Activated CD4-positive, alpha-beta T cell treated with anti-CD3 and anti-CD28 coated beads for 36 hours (primary cell): Measurements from ENCODE around the gene ZNF334. TPM values are rescaled to one million over a fixed set of nuclear protein-coding genes. Genes with fewer than 3 reads are reported as not detected.

ENCODE experiments used
- ATAC-seq: fragments of 200-7000 bp; cut with Tn5 transposase; one replicate; pipeline ENCODE4 v1.10.0; 2021; ENCODE audit warnings: mild to moderate bottlenecking, moderate library complexity
- CTCF ChIA-PET: fragments of 350-600 bp; sonication (Branson Sonifier 250); formaldehyde crosslinking; loops from one replicate; lab custom pipeline; 2021; ENCODE audit warnings: antibody characterized with exemption; lab: Charles Lee
- POLR2A ChIA-PET: fragments of 350-600 bp; sonication (Branson Sonifier 250); formaldehyde crosslinking; loops from one replicate; lab custom pipeline; 2021; ENCODE audit warnings: antibody characterized with exemption, inconsistent platforms; lab: Charles Lee
- DNase-seq: peaks from one replicate; pipeline ENCODE4 v3.0.0-alpha.2; 2020
- H3K27ac Mint-ChIP-seq: one replicate; pipeline ENCODE4 v1.8.0; 2021; ENCODE audit warnings: mixed read lengths
- H3K27me3 Mint-ChIP-seq: one replicate; pipeline ENCODE4 v1.8.0; 2021; ENCODE audit warnings: mixed read lengths
- H3K36me3 Mint-ChIP-seq: one replicate; pipeline ENCODE4 v1.8.0; 2021; ENCODE audit warnings: low read depth, mixed read lengths
- H3K4me1 Mint-ChIP-seq: one replicate; pipeline ENCODE4 v1.8.0; 2021; ENCODE audit warnings: mixed read lengths
- H3K4me3 Mint-ChIP-seq: one replicate; pipeline ENCODE4 v1.8.0; 2021; ENCODE audit warnings: mild to moderate bottlenecking, moderate library complexity, mixed read lengths
- H3K9me3 Mint-ChIP-seq: one replicate; pipeline ENCODE4 v1.8.0; 2021; ENCODE audit warnings: low read depth, mixed read lengths
- intact Hi-C, 2 experiments: fragments of 100-400 bp; cut with DNase I in 1 of 2; cut with micrococcal nuclease in 1 of 2; formaldehyde crosslinking; loops; one replicate each; pipeline versions ENCODE4 v1.14.2 to v1.15.1; 2022 to 2024; cut with DNase I, micrococcal nuclease
- total RNA-seq, 2 experiments: library from RNA; stranded (reverse); gene quantifications; one replicate each; pipeline ENCODE4 v1.2.3, GENCODE V29; 2021

ZNF334 gene
- total RNA-seq, 2 experiments from 2014 or later, result 3.4 to 4.9 TPM

GRCh38 chr20:46456255-46457028, 56.9 kb downstream of the ZNF334 start:
- no peak for ATAC-seq
- Mint-ChIP-seq H3K9me3 (peaks cover 20% of the 10 kb centered on the region), H3K27me3 (peaks cover 34% of the 10 kb centered on the region), H3K27ac (no peak overlapping the region), H3K4me3 (no peak overlapping the region), H3K36me3 (peaks cover 4% of the 10 kb centered on the region), H3K4me1 (no peaks in the 10 kb centered on the region)
- intact Hi-C loops, result no loop called here
- no peak for DNase-seq
- CTCF ChIA-PET, result interaction anchor here (0.7 kb wide), 1 partner anchor 507 kb away, joined by 3 read pairs; no protein-coding TSS in a partner anchor
- POLR2A ChIA-PET, result no interaction called here

- H3K4me3 Mint-ChIP-seq, result no peak overlapping the region
- no peak for DNase-seq
- CTCF ChIA-PET, result no interaction called here
- intact Hi-C loops, result no loop called here
- ATAC-seq, result no peak
- POLR2A ChIA-PET, result no interaction called here
- H3K27ac Mint-ChIP-seq, result no peak overlapping the region
- H3K9me3 Mint-ChIP-seq, result peaks cover 20% of the 10 kb centered on the region
- H3K27me3 Mint-ChIP-seq, result peaks cover 37% of the 10 kb centered on the region
- H3K36me3 Mint-ChIP-seq, result peaks cover 4% of the 10 kb centered on the region
- H3K4me1 Mint-ChIP-seq, result no peaks in the 10 kb centered on the region
Observed at GRCh38 chr20:46455729-46456128, 57.6 kb downstream of the ZNF334 start.

Other genes with a start within 250 kb of the ZNF334 start
- not detected for gene CDH22, start 205.1 kb downstream of the ZNF334 start, total RNA-seq
- gene ELMO2, start 106.9 kb downstream of the ZNF334 start, total RNA-seq, result 10 to 100 TPM; 47.4 to 54.6 TPM
- gene OCSTAMP, start 37.1 kb upstream of the ZNF334 start, total RNA-seq, result under 1 TPM; 0.14 to 0.19 TPM
- gene SLC13A3, start 137.9 kb upstream of the ZNF334 start, total RNA-seq, result under 1 TPM; 0.07 TPM
- 10 to 100 TPM; 11.2 to 12.1 TPM for gene TP53RK, start 175.9 kb upstream of the ZNF334 start, total RNA-seq
- not detected for gene SLC2A10, start 196.1 kb upstream of the ZNF334 start, total RNA-seq